Common myeloid progenitor, CD34-positive (primary cell): Measurements from ENCODE around the gene ZNF213.

Experiments
- CTCF ChIA-PET: fragments of 350-600 bp; sonication (Branson Sonifier 250); formaldehyde crosslinking; loops from one replicate; lab custom pipeline; 2021; ENCODE audit warnings: antibody characterized with exemption; lab: Charles Lee
- POLR2A ChIA-PET: fragments of 350-600 bp; sonication (Branson Sonifier 250); formaldehyde crosslinking; loops from one replicate; lab custom pipeline; 2021; ENCODE audit warnings: antibody characterized with exemption; lab: Charles Lee
- DNase-seq, 3 donors: peaks; one replicate each; pipeline versions ENCODE4 v3.0.0 to v3.0.0-alpha.2; 2013
- H3K27ac ChIP-seq, 2 experiments: 1 replicate in 1 of 2; 2 replicates in 1 of 2; pipeline ENCODE4 v1.7.0; 2013; ENCODE audit warnings: inconsistent platforms in 2 of 2, low read length in 2 of 2, mild to moderate bottlenecking in 2 of 2, low read depth in 1 of 2, moderate library complexity in 1 of 2; ENCODE audit not compliant: severe bottlenecking in 2 of 2, insufficient read depth in 1 of 2, poor library complexity in 1 of 2
- H3K27me3 ChIP-seq, 5 experiments: replicated peaks in 2 of 5; 1 replicate in 3 of 5; 2 replicates in 2 of 5; pipeline versions ENCODE4 v1.6.1 to v1.7.0; 2013; ENCODE audit warnings: low read length in 4 of 5, mild to moderate bottlenecking in 2 of 5, moderate library complexity in 2 of 5, inconsistent platforms in 1 of 5; ENCODE audit not compliant: insufficient read depth in 5 of 5, control insufficient read depth in 4 of 5
- H3K36me3 ChIP-seq, 4 experiments: 1 replicate in 2 of 4; 2 replicates in 2 of 4; pipeline versions ENCODE4 v1.6.1 to v1.7.0; 2013; ENCODE audit warnings: low read length in 3 of 4, control low read depth in 1 of 4, mild to moderate bottlenecking in 1 of 4; ENCODE audit not compliant: control insufficient read depth in 4 of 4, insufficient read depth in 4 of 4
- H3K4me1 ChIP-seq, 4 experiments: 1 replicate in 3 of 4; 2 replicates in 1 of 4; pipeline versions ENCODE4 v1.6.1 to v1.7.1; 2013; ENCODE audit warnings: low read length in 3 of 4, mild to moderate bottlenecking in 3 of 4, control low read depth in 1 of 4, inconsistent platforms in 1 of 4, moderate library complexity in 1 of 4; ENCODE audit not compliant: control insufficient read depth in 4 of 4, insufficient read depth in 4 of 4; ENCODE audit errors: control extremely low read depth in 1 of 4
- H3K4me3 ChIP-seq, 7 experiments: 1 replicate in 4 of 7; 2 replicates in 3 of 7; pipeline versions ENCODE4 v1.5.1 to v1.7.0; 2013; ENCODE audit warnings: mild to moderate bottlenecking in 7 of 7, low read length in 6 of 7, moderate library complexity in 6 of 7, inconsistent platforms in 2 of 7, low read depth in 2 of 7, control low read depth in 1 of 7; ENCODE audit not compliant: insufficient read depth in 4 of 7, control insufficient read depth in 1 of 7; ENCODE audit errors: extremely low read depth in 1 of 7
- H3K9me3 ChIP-seq, 5 experiments: 1 replicate in 4 of 5; 2 replicates in 1 of 5; pipeline versions ENCODE4 v1.6.1 to v1.7.1; 2013; ENCODE audit warnings: low read length in 4 of 5, mild to moderate bottlenecking in 2 of 5, inconsistent platforms in 1 of 5, low read depth in 1 of 5, moderate library complexity in 1 of 5; ENCODE audit not compliant: control insufficient read depth in 4 of 5, insufficient read depth in 2 of 5; ENCODE audit errors: control extremely low read depth in 1 of 5
- WGBS: methylation state at CpG from one replicate; pipeline ENCODE4 v1.1.5; 2013; ENCODE audit not compliant: insufficient coverage; 5-methylcytosine and 5-hydroxymethylcytosine counted together

ZNF213 gene

DNA sequence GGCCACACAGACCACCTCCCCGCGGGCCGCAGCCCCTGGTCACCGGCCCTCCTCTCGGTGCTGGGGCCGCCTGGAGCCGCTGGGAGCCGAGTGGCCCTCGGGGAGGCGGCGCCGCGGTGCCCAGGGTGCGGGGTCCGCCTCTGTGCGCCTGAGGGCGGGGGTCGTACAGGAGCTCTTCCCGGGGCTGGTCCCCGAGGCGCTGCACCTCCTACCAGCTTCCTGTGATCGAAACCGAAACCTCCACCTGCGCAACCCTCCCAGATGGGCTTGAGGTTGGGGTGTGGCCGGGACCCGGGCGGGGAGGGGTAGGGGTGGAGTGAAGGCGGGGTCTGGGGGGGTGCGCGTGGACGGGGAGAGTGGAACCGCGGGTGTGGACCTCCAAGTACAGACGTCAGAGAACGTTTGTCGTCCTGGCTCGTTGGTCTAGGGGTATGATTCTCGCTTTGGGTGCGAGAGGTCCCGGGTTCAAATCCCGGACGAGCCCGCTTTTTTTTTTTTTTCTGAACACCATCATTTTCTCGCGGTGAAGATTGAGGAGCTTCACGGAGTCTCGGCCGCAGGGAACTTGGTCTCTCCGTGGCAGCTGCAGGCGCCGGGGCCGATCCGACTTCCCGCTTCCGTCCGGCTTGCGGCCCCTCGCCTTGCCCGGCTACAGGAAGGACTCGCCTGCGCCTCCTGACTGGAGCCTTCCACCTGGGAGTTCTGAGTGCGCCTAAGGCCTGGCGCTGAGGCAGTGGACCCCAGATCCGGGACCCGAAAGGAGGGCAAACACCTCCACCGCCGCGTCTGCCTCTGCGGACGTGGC is 23.9 kb downstream of the ZNF213 start:
- CTCF ChIA-PET: interaction anchor here (0.7 to 1.5 kb wide), 6 partner anchors 10 to 560 kb away, joined by 3 to 5 read pairs (median 4); no protein-coding TSS in a partner anchor
- POLR2A ChIA-PET: interaction anchor here (0.7 to 1.2 kb wide), 3 partner anchors 8 to 15 kb away, joined by 3 to 5 read pairs (median 3); no protein-coding TSS in a partner anchor
- under 1% methylated on average over 47 of the region's 70 CpGs for WGBS

DNA sequence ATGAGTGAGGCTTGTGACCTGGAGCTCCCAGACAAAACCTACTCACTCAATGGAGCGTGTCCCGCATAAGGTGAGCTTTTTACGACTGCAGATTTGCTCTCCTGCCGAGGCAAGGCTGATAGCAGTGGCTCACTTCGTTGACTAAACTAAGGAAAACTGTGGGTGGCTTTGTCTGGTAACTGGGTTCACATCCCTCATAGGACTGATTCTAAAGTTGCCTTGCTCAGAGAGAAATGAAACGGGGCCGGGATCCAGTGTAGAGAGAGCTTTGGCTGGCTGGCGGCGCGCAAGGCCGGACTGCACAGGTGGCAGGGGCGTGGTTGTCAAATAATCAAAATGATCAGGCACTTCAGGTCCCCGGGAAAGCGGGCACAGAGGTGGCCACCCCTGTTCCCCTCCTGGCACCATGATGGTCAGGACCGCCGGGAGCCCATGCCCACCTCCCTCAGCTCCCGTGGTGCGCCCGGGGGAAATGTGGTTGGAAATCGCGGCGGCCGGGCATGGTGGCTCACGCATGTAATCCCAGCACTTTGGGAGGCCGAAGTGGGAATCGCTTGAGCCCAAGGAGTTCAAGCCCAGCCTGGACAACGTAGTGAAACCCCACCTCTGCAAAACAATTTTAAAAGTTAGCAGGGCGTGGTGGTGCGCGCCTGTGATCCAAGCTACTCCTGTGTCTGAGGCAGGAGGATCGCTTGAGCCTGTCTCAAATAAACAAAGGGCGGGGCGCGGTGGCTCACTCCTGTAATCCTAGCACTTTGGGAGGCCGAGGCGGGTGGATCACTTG is 26.6 kb downstream of the ZNF213 start:
- DNase-seq: no peak
- peaks cover 0 to 40% (median 32%) of the 10 kb centered on the region in 4 experiments for H3K4me1 ChIP-seq
- no peaks in the 10 kb centered on the region for H3K36me3 ChIP-seq
- no peak overlapping the region for H3K27ac ChIP-seq
- ChIA-PET CTCF (interaction anchor here (1.2 to 2.8 kb wide), 8 partner anchors 10 to 131 kb away, joined by 3 to 12 read pairs (median 4); partner anchors contain the start of gene ZNF213), POLR2A (interaction anchor here (0.6 to 1.1 kb wide), 2 partner anchors 11 to 27 kb away, joined by 3 read pairs; no protein-coding TSS in a partner anchor)
- no peaks in the 10 kb centered on the region for H3K9me3 ChIP-seq
- no peak overlapping the region for H3K4me3 ChIP-seq
- WGBS: 91% methylated on average over 22 of the region's 36 CpGs
- peaks cover 0 to 5% (median 0%) of the 10 kb centered on the region in 5 experiments for H3K27me3 ChIP-seq

More for the DNA sequence above, 23.9 kb downstream of the ZNF213 start:
- DNase-seq: peak; percentile 92 to 96 (median 96)
- peak overlapping the region in 1 of 2 experiments; percentile 66 for H3K27ac ChIP-seq
- peaks cover 0 to 32% (median 25%) of the 10 kb centered on the region in 4 experiments for H3K4me1 ChIP-seq
- H3K9me3 ChIP-seq: no peaks in the 10 kb centered on the region
- peak overlapping the region; percentile 53 to 88 (median 83) for H3K4me3 ChIP-seq
- H3K36me3 ChIP-seq: no peaks in the 10 kb centered on the region
- H3K27me3 ChIP-seq: peaks cover 0 to 2% (median 0%) of the 10 kb centered on the region in 5 experiments

DNA sequence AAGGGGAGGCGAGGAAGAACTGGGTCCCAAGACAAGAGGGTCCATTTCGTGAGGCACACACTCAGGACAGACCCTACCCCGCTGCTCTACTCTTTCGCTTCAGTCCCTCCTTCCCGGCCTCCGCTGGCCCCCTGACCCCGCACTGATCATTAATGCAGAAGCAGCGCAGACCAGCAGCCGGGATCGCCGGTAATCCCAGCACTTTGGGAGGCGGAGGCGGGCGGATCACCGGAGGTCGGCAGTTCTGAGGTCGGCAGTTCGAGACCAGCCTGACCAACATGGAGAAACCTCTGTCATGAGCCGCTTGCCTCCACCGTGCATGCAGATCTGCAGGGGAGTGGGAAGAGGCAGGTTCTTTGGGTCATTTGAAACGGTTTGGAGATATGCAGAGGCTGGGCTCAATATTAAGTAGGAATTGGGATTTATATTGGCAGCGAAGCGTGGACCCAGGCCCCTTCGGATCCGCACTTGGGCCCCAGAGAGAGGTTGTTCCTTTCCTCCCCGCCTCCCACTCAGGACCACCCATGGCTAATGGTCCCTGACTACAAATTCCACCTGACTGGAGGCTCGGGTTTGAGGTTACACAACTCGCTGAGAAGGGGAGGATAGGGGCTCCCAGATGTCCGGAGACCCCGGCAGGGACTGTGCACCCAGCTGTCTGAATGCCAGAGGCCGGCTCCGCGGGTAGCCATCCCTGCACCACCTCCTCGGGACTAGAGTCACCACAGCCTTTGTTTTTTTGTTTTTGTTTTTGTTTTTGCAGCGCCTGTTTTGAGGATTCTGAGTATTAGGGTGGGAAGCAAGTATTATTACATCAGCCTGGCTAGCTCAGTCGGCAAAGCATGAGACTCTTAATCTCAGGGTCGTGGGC is 29.5 kb downstream of the ZNF213 start:
- Histone ChIP-seq H3K27ac (no peak overlapping the region), H3K4me3 (no peak overlapping the region), H3K9me3 (no peaks in the 10 kb centered on the region), H3K36me3 (no peaks in the 10 kb centered on the region), H3K4me1 (peaks cover 0 to 24% (median 17%) of the 10 kb centered on the region in 4 experiments), H3K27me3 (peaks cover 0 to 25% (median 14%) of the 10 kb centered on the region in 5 experiments)
- ChIA-PET CTCF (interaction anchor here (1.0 to 2.0 kb wide), 5 partner anchors 12 to 32 kb away, joined by 3 to 9 read pairs (median 5); partner anchors contain the start of gene ZNF213), POLR2A (no interaction called here)
- DNase-seq: no peak
- WGBS: 95% methylated on average over 28 of the region's 37 CpGs

DNA sequence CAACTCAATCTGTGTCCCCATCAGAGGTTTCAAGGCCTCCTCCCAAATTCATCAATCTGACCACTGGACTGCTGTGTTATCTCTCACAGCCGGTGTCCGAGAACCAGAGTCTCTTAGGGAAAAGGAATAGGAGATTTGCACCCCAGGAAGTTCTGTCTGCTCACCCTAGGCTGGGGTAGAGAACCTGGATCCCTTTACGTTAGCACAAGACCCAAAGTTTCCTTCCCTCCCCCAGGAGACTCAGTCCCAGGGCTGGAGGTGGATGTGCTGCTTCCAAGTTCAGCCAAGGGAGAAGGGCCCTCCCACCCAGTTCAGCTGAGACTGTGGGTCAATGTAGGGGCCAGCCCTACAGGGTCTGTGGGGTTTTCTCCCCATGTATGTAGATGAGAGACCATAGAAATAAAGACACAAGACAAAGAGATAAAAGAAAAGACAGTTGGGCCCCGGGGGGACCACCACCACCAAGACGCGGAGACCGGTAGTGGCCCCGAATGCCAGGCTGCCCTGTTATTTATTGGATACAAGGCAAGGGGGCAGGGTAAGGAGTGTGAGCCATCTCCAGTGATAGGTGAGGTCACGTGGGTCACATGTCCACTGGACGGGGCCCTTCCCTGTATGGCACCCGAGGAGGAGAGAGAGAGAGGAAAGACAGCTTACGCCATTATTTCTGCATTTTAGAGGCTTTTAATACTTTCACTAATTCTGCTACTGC is 30.4 kb downstream of the ZNF213 start:
- WGBS: 85% methylated on average over 6 of the region's 12 CpGs
- H3K27ac ChIP-seq: no peak overlapping the region
- H3K4me3 ChIP-seq: peak overlapping the region in 3 of 7 experiments; percentile 11 to 67 (median 49)
- H3K4me1 ChIP-seq: peaks cover 0 to 18% (median 10%) of the 10 kb centered on the region in 4 experiments
- H3K36me3 ChIP-seq: no peaks in the 10 kb centered on the region
- DNase-seq: no peak
- H3K9me3 ChIP-seq: no peaks in the 10 kb centered on the region
- CTCF ChIA-PET: interaction anchor here (0.6 to 2.0 kb wide), 9 partner anchors 13 to 134 kb away, joined by 3 to 9 read pairs (median 4); partner anchors contain the start of gene ZNF213
- peaks cover 0 to 35% (median 17%) of the 10 kb centered on the region in 5 experiments for H3K27me3 ChIP-seq
- POLR2A ChIA-PET: no interaction called here

DNA sequence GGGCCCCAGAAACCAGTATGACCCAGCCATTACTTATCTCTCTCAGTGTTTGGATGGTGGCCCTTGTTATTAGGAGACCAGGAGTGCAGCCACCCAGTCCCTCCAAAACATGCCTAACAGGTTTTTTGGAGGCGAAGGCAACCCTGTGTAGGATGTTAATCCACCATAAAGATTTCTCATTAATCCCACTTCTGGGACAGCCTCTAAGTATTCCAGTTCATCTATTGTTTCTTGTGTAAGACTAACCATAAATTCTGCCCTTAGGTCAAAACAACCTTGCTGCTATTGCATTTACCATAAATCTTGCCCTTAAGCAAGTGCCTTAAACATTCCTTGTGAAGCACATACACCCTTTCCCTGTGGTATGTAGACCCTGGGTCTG is 31.7 kb downstream of the ZNF213 start:
- no peak for DNase-seq
- Histone ChIP-seq H3K4me1 (peaks cover 0 to 30% (median 22%) of the 10 kb centered on the region in 4 experiments), H3K27ac (no peak overlapping the region), H3K4me3 (no peak overlapping the region), H3K9me3 (no peaks in the 10 kb centered on the region), H3K27me3 (peaks cover 0 to 47% (median 23%) of the 10 kb centered on the region in 5 experiments), H3K36me3 (no peaks in the 10 kb centered on the region)
- ChIA-PET POLR2A (no interaction called here), CTCF (interaction anchor here (0.6 to 2.0 kb wide), 6 partner anchors 17 to 294 kb away, joined by 3 to 9 read pairs (median 6); partner anchors contain the start of gene ZNF213)
- 56% methylated on average over 1 of the region's 1 CpG for WGBS
